Activated T-helper 17 cell treated with anti-CD3 and anti-CD28 coated beads, Interleukin-2, amount 50 U/mL, for 72 hours (primary cell): ENCODE results near the gene MBLAC2. TPM values are rescaled to one million over a fixed set of nuclear protein-coding genes. Genes with fewer than 3 reads are reported as not detected.

Source experiments
- ATAC-seq: fragments of 150-1000 bp; cut with Tn5 transposase; replicated peaks from 2 replicates; pipeline ENCODE4 v1.10.0; 2021; ENCODE audit warnings: mild to moderate bottlenecking, moderate library complexity
- H3K27ac Mint-ChIP-seq: one replicate; pipeline ENCODE4 v1.8.0; 2022; ENCODE audit warnings: mixed read lengths
- H3K27me3 Mint-ChIP-seq: one replicate; pipeline ENCODE4 v1.8.0; 2022; ENCODE audit warnings: mixed read lengths
- H3K36me3 Mint-ChIP-seq: one replicate; pipeline ENCODE4 v1.8.0; 2022; ENCODE audit warnings: low read depth, mild to moderate bottlenecking, mixed read lengths
- H3K4me1 Mint-ChIP-seq: one replicate; pipeline ENCODE4 v1.8.0; 2022; ENCODE audit warnings: mixed read lengths
- H3K4me3 Mint-ChIP-seq: one replicate; pipeline ENCODE4 v1.8.0; 2022; ENCODE audit warnings: mild to moderate bottlenecking, mixed read lengths
- H3K9me3 Mint-ChIP-seq: one replicate; pipeline ENCODE4 v1.8.0; 2022; ENCODE audit warnings: mixed read lengths
- total RNA-seq, 2 donors: library from RNA; stranded (reverse); gene quantifications; one replicate each; pipeline ENCODE4 v1.2.3, GENCODE V29; 2022

MBLAC2 gene
- total RNA-seq, 2 donors from 2014 or later = 2.4 to 3.5 TPM

DNA sequence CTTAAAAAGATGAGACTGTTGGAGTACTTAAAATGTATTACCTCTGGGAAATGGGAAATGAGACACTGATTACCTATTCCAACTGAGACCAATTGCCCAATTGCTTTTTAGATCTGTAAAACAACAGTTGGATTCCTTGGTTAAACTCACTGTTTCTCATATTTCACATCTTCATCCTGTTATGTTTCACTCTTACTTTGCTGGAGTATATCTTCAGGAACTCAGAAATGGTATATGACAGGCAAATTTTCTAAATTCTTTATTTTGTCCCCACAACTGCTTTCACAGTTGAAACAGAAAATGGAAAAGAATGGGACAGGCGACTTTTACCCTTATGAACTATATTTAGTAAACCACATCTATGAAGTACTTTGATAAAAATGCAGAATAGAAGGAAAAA is 56.4 kb downstream of the MBLAC2 start:
- H3K27me3 Mint-ChIP-seq = peaks cover 19% of the 10 kb centered on the region
- H3K27ac Mint-ChIP-seq = no peak overlapping the region
- no peak overlapping the region for H3K4me3 Mint-ChIP-seq
- no peaks in the 10 kb centered on the region for H3K36me3 Mint-ChIP-seq
- no peaks in the 10 kb centered on the region for H3K4me1 Mint-ChIP-seq
- no peaks in the 10 kb centered on the region for H3K9me3 Mint-ChIP-seq
- no peak for ATAC-seq

DNA sequence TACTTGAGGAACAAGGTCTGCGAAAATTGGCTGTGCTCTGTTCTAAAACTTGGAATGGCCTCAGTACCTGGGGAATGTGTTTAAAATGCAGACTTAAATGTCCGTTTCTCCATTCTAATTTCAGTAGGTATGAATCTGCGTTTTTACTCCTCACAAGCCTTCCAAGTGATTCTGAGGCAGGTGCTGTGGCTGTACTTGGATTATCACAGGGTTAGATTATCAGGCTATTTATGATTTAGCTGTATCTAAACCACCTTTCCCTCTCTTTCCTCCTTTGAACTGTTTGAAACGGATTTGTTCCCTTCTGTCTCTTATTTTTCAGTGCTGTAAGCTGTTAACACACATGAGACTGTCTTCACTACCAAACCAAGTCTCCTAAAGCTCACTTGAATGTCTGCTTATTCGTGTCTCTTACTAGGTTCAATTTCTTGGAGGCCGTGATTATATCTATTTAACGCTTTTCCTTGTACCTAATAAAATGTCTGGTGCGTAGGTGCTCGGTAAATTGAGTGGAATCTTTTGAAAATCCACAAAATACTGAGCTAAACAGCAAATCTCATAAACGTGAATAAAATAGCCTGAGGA is 64.3 kb downstream of the MBLAC2 start:
- Mint-ChIP-seq H3K27me3 (no peaks in the 10 kb centered on the region), H3K9me3 (no peaks in the 10 kb centered on the region)

DNA sequence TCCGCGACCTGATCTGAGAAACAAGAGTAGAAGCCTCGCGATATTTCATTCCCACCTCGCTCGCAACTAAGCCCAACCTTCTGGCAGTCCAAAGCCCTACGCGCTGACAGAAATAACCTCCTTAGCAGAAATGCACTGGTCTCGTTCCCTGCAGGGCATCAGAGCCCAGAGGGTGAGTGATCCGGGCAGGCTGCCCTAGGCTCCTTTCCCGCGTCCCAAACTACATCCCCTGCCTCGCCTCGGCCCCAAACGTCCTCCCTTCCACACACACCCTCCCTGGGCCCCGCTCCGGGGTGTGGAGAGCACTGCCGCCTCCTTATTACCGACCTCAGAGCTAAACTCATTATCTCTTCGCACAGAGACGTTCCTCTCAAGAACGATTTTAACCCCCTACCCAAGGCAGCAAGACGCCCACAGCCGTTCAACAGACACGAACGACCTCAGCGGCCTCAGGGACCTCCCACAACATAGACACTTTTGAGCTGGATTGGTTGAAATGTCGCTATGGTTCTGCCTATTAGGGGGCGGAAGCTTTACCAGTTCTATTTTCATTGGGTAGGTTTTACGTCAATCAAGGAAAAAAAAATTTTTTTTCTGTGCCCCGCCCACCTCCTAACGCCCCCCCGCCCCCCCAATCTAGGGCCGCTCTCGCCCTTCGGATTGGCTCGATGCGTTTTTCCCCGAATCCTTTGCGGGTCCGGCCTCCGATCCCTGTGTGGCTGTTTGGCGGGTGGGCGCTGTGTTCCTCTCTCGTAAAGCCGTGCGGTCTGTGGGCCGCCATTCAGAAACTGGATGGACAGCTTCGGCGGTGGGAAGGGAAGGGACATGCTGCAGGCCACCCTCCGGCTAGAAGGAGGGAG is 65.0 kb downstream of the MBLAC2 start, which contains the start of gene CETN3:
Gene CETN3, minus strand, starts transcription at position 439 of the 860 bp plus-strand sequence. Its CDS starts 95 bp downstream, at position 344.
- H3K9me3 Mint-ChIP-seq = no peaks in the 10 kb centered on the region
- no peaks in the 10 kb centered on the region for H3K27me3 Mint-ChIP-seq
- H3K27ac Mint-ChIP-seq = no peak within 1 kb of the TSS
- H3K36me3 Mint-ChIP-seq = peaks cover 27% of the 10 kb centered on the region
- peaks cover 7% of the 10 kb centered on the region for H3K4me1 Mint-ChIP-seq
- ATAC-seq = peak; percentile 95
- no peak within 1 kb of the TSS for H3K4me3 Mint-ChIP-seq

More for the DNA sequence above, 64.3 kb downstream of the MBLAC2 start:
- no peak for ATAC-seq
- peaks cover 20% of the 10 kb centered on the region for H3K36me3 Mint-ChIP-seq
- no peak overlapping the region for H3K27ac Mint-ChIP-seq
- no peak overlapping the region for H3K4me3 Mint-ChIP-seq
- H3K4me1 Mint-ChIP-seq = peaks cover 7% of the 10 kb centered on the region

DNA sequence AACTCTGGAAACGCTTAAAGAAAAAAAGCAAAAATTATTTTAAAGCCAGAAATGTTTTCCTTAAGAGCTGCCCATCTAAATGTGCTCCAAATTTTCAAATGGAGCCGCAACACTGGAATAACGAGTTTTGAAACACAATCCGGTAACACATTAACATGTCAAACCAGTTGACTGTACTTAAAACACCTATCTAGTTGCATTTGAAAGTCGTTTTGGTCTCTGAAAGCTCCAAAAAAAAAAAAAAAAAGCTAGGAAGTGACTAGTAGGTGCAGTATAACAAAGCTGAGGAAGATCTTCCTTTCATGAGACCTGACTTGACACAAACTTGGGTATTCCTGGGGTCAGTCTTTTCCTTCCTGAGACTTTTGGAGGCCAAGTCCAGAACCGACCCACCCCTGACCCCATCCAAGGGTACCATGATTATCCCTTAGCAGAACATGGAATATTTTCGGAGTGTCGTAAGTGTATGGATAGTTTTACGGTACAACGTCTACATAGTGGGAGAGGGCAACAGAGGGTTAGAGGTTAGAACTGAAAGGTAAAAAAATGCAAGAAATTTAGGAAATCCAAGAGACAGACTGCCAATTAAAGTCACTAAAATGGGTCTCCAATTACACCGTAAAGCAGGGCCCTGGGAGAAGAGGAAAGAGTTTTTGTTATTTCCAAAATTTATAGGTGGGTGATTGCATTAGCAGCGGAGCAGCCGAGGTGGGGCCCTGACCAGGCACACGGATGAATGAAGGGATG is 65.8 kb downstream of the MBLAC2 start:
- no peak overlapping the region for H3K4me3 Mint-ChIP-seq
- no peak overlapping the region for H3K27ac Mint-ChIP-seq
- no peak for ATAC-seq
- peaks cover 7% of the 10 kb centered on the region for H3K4me1 Mint-ChIP-seq
- H3K27me3 Mint-ChIP-seq = no peaks in the 10 kb centered on the region
- peaks cover 35% of the 10 kb centered on the region for H3K36me3 Mint-ChIP-seq
- no peaks in the 10 kb centered on the region for H3K9me3 Mint-ChIP-seq

Other genes starting within 250 kb of the MBLAC2 start
- gene CETN3, start 65.0 kb downstream of the MBLAC2 start, total RNA-seq = 10 to 100 TPM; 31.3 to 32.5 TPM
- gene POLR3G, start 93 bp upstream of the MBLAC2 start, total RNA-seq = 10 to 100 TPM in 1 of 2 donors, 1 to 10 TPM in 1; 5.3 to 22.9 TPM
- gene LYSMD3, start 54.8 kb upstream of the MBLAC2 start, total RNA-seq = 10 to 100 TPM; 17.0 to 23.5 TPM
- gene ADGRV1, start 84.0 kb upstream of the MBLAC2 start, total RNA-seq = under 1 TPM; 0.45 to 0.74 TPM